Thyroid gland (tissue), 4 donors: ENCODE results near the gene ARFGEF3.

Experiments used
- POLR2A ChIP-seq, 2 donors: fragments of 450-650 bp; IDR thresholded peaks; one replicate each; pipeline ENCODE4 v1.6.1; 2017; ENCODE audit warnings: antibody characterized with exemption in 2 of 2, mild to moderate bottlenecking in 2 of 2, moderate library complexity in 1 of 2
- TF ChIP-seq, protein P1 (sequence below), 6 experiments: fragments of 200-600 bp in 3 of 6; fragments of 450-650 bp in 3 of 6; sonication (generic) in 3 of 6; IDR thresholded peaks; one replicate each; pipeline ENCODE4 v1.5.1; 2016 to 2019; ENCODE audit warnings: antibody characterized with exemption in 6 of 6, mild to moderate bottlenecking in 2 of 6, inconsistent platforms in 1 of 6, moderate library complexity in 1 of 6

- no peak for TF ChIP-seq POLR2A (IDR thresholded peaks at IDR 0.05)
- TF ChIP-seq, protein P1, sequence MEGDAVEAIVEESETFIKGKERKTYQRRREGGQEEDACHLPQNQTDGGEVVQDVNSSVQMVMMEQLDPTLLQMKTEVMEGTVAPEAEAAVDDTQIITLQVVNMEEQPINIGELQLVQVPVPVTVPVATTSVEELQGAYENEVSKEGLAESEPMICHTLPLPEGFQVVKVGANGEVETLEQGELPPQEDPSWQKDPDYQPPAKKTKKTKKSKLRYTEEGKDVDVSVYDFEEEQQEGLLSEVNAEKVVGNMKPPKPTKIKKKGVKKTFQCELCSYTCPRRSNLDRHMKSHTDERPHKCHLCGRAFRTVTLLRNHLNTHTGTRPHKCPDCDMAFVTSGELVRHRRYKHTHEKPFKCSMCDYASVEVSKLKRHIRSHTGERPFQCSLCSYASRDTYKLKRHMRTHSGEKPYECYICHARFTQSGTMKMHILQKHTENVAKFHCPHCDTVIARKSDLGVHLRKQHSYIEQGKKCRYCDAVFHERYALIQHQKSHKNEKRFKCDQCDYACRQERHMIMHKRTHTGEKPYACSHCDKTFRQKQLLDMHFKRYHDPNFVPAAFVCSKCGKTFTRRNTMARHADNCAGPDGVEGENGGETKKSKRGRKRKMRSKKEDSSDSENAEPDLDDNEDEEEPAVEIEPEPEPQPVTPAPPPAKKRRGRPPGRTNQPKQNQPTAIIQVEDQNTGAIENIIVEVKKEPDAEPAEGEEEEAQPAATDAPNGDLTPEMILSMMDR (IDR thresholded peaks at IDR 0.05): no peak
These were observed 22.5 kb downstream of the ARFGEF3 start for GRCh38 chr6:138184230-138184629.
